ENCODE measurements around the gene PACS1. TPM values are rescaled to one million over a fixed set of nuclear protein-coding genes. Genes with fewer than 3 reads are reported as not detected.

Gene PACS1
- polyA plus RNA-seq, 3 donors: 8.1 to 36.8 (median 12.4) TPM

- Mint-ChIP-seq H3K27me3 (ENCODE audit: low read depth in 3 of 3) (peaks cover 39 to 51% (median 39%) of the 10 kb centered on the region in 3 donors), H3K36me3 (peaks cover 4 to 7% of the 10 kb centered on the region in 2 donors), H3K4me1 (peaks cover 33% of the 10 kb centered on the region), H3K4me3 (peak within 1 kb of the TSS; percentile 37 to 94), H3K27ac (no peak within 1 kb of the TSS), H3K9me3 (peaks cover 0 to 7% (median 4%) of the 10 kb centered on the region in 7 donors)
- TF ChIP-seq, protein P1, sequence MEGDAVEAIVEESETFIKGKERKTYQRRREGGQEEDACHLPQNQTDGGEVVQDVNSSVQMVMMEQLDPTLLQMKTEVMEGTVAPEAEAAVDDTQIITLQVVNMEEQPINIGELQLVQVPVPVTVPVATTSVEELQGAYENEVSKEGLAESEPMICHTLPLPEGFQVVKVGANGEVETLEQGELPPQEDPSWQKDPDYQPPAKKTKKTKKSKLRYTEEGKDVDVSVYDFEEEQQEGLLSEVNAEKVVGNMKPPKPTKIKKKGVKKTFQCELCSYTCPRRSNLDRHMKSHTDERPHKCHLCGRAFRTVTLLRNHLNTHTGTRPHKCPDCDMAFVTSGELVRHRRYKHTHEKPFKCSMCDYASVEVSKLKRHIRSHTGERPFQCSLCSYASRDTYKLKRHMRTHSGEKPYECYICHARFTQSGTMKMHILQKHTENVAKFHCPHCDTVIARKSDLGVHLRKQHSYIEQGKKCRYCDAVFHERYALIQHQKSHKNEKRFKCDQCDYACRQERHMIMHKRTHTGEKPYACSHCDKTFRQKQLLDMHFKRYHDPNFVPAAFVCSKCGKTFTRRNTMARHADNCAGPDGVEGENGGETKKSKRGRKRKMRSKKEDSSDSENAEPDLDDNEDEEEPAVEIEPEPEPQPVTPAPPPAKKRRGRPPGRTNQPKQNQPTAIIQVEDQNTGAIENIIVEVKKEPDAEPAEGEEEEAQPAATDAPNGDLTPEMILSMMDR (IDR thresholded peaks at IDR 0.05): no peak
- WGBS (ENCODE audit: insufficient coverage): 3% methylated on average over 95 of the region's 95 CpGs
- Histone ChIP-seq H3K36me3 (replicated peaks in 1 of 2; ENCODE audit: control insufficient read depth in 1 of 2, insufficient read depth in 2 of 2, low read length in 2 of 2) (no peaks in the 10 kb centered on the region), H3K4me3 (replicated peaks in 1 of 3; ENCODE audit: low read depth in 2 of 3, low read length in 3 of 3) (peak within 1 kb of the TSS in 1 of 3 experiments; percentile 66), H3K4me2 (replicated peaks; ENCODE audit: extremely low read depth, low read length, poor library complexity, severe bottlenecking) (peak within 1 kb of the TSS; percentile 73), H3K27ac (ENCODE audit: low read depth in 1 of 2, low read length in 2 of 2) (no peak within 1 kb of the TSS), H3K27me3 (ENCODE audit: control insufficient read depth in 2 of 2, insufficient read depth in 2 of 2, low read length in 2 of 2) (peaks cover 24 to 44% of the 10 kb centered on the region in 2 donors), H3K4me1 (ENCODE audit: control insufficient read depth in 1 of 2, insufficient read depth in 2 of 2, low read length in 2 of 2) (peaks cover 34 to 40% of the 10 kb centered on the region in 2 donors), H3K9me3 (replicated peaks in 1 of 2; ENCODE audit: control insufficient read depth in 1 of 2, insufficient read depth in 1 of 2, low read length in 2 of 2) (peaks cover 0 to 11% of the 10 kb centered on the region in 2 donors), H4K20me1 (ENCODE audit: insufficient read depth, low read length) (no peaks in the 10 kb centered on the region), H2AFZ (ENCODE audit: insufficient read depth, low read depth, low read length, poor library complexity, severe bottlenecking) (no peak within 1 kb of the TSS), H3K79me2 (ENCODE audit: insufficient read depth, low read length) (no peaks in the 10 kb centered on the region), H3K9ac (ENCODE audit: insufficient read depth, low read length, poor library complexity, severe bottlenecking) (no peak within 1 kb of the TSS)
- DNase-seq: no peak
- intact Hi-C loops (cut with micrococcal nuclease): no loop called here
Observed at GRCh38 chr11:66291706-66292542, 221.9 kb downstream of the PACS1 start, which contains the start of gene TMEM151A. TSS of gene TMEM151A (plus strand) at chr11:66291894. CDS start at chr11:66292014, 120 bp downstream.

GRCh38 chr11:66292543-66293332, 222.7 kb downstream of the PACS1 start:
- H3K36me3 Mint-ChIP-seq: peaks cover 4 to 7% of the 10 kb centered on the region in 2 donors
- Histone ChIP-seq H3K27me3 (ENCODE audit: control insufficient read depth in 2 of 2, insufficient read depth in 2 of 2, low read length in 2 of 2) (peaks cover 24 to 49% of the 10 kb centered on the region in 2 donors), H3K9ac (ENCODE audit: insufficient read depth, low read length, poor library complexity, severe bottlenecking) (no peak overlapping the region), H3K79me2 (ENCODE audit: insufficient read depth, low read length) (no peaks in the 10 kb centered on the region), H3K4me3 (replicated peaks in 1 of 3; ENCODE audit: low read depth in 2 of 3, low read length in 3 of 3) (no peak overlapping the region), H4K20me1 (ENCODE audit: insufficient read depth, low read length) (no peaks in the 10 kb centered on the region), H3K27ac (ENCODE audit: low read depth in 1 of 2, low read length in 2 of 2) (no peak overlapping the region), H3K4me2 (replicated peaks; ENCODE audit: extremely low read depth, low read length, poor library complexity, severe bottlenecking) (peak overlapping the region; percentile 73), H3K4me1 (ENCODE audit: control insufficient read depth in 1 of 2, insufficient read depth in 2 of 2, low read length in 2 of 2) (peaks cover 26 to 32% of the 10 kb centered on the region in 2 donors), H3K9me3 (replicated peaks in 1 of 2; ENCODE audit: control insufficient read depth in 1 of 2, insufficient read depth in 1 of 2, low read length in 2 of 2) (peaks cover 0 to 11% of the 10 kb centered on the region in 2 donors), H2AFZ (ENCODE audit: insufficient read depth, low read depth, low read length, poor library complexity, severe bottlenecking) (no peak overlapping the region), H3K36me3 (replicated peaks in 1 of 2; ENCODE audit: control insufficient read depth in 1 of 2, insufficient read depth in 2 of 2, low read length in 2 of 2) (no peaks in the 10 kb centered on the region)
- no peak for DNase-seq
- H3K27me3 Mint-ChIP-seq (ENCODE audit: low read depth in 3 of 3): peaks cover 39 to 56% (median 42%) of the 10 kb centered on the region in 3 donors
- peaks cover 25% of the 10 kb centered on the region for H3K4me1 Mint-ChIP-seq
- H3K27ac Mint-ChIP-seq: no peak overlapping the region
- intact Hi-C loops (cut with micrococcal nuclease): no loop called here
- peaks cover 0 to 7% (median 4%) of the 10 kb centered on the region in 7 donors for H3K9me3 Mint-ChIP-seq
- TF ChIP-seq, protein P1 (IDR thresholded peaks at IDR 0.05): no peak
- WGBS (ENCODE audit: insufficient coverage): 58% methylated on average over 14 of the region's 17 CpGs
- H3K4me3 Mint-ChIP-seq: peak overlapping the region; percentile 35 to 83
